Upper lobe of left lung (tissue), 6 donors: ENCODE results near the gene TSKU. TPM values are rescaled to one million over a fixed set of nuclear protein-coding genes. Genes with fewer than 3 reads are reported as not detected.

ENCODE experiments used
- ATAC-seq, 2 donors: fragments of 200-7000 bp; cut with Tn5 transposase; one replicate each; pipeline ENCODE4 v1.9.1; 2022; ENCODE audit warnings: mild to moderate bottlenecking in 2 of 2, moderate library complexity in 2 of 2; ENCODE audit not compliant: low FRiP score in 2 of 2
- DNase-seq, 2 donors: peaks; one replicate each; pipeline ENCODE4 v3.0.0-alpha.2; 2019 to 2020
- H3K27ac ChIP-seq, 4 donors: fragments of 200-600 bp; sonication (generic); one replicate each; pipeline ENCODE4 v1.5.1; 2016 to 2019
- H3K27me3 ChIP-seq, 4 donors: fragments of 200-600 bp; sonication (generic); one replicate each; pipeline ENCODE4 v1.5.1; 2017 to 2019
- H3K36me3 ChIP-seq, 4 donors: fragments of 200-600 bp; sonication (generic); one replicate each; pipeline ENCODE4 v1.5.1; 2016 to 2019
- H3K4me1 ChIP-seq, 4 donors: fragments of 200-600 bp; sonication (generic); one replicate each; pipeline ENCODE4 v1.5.1; 2018 to 2019
- H3K4me3 ChIP-seq, 4 donors: fragments of 200-600 bp; sonication (generic); one replicate each; pipeline ENCODE4 v1.5.1; 2017 to 2019; ENCODE audit warnings: mild to moderate bottlenecking in 2 of 4, moderate library complexity in 1 of 4
- H3K9me3 ChIP-seq, 4 donors: fragments of 200-600 bp; sonication (generic); one replicate each; pipeline ENCODE4 v1.5.1; 2018 to 2019
- EP300 ChIP-seq, 4 donors: sonication (generic); formaldehyde crosslinking; IDR thresholded peaks; one replicate each; pipeline ENCODE4 v1.5.1; 2017; ENCODE audit warnings: antibody characterized with exemption in 4 of 4, control low read depth in 2 of 4
- POLR2A ChIP-seq, 4 donors: fragments of 450-650 bp; IDR thresholded peaks; one replicate each; pipeline ENCODE4 v1.5.1; 2016 to 2017; ENCODE audit warnings: antibody characterized with exemption in 4 of 4, mild to moderate bottlenecking in 2 of 4
- POLR2AphosphoS5 ChIP-seq, 2 donors: sonication (generic); formaldehyde crosslinking; IDR thresholded peaks; one replicate each; pipeline ENCODE4 v1.5.1; 2017; ENCODE audit warnings: antibody characterized with exemption in 2 of 2
- WGBS, 2 donors: methylation state at CpG; one replicate each; pipeline ENCODE4 v1.1.5; 2017 to 2018; 5-methylcytosine and 5-hydroxymethylcytosine counted together
- total RNA-seq, 6 donors: library from RNA; depleted of rRNA in 4 of 6; stranded (reverse); fragments of >200 nt in 4 of 6; gene quantifications; one replicate each; pipeline versions ENCODE4 v1.1.0 to v1.2.1, GENCODE V29; 2016 to 2021
- TF ChIP-seq, protein P1 (sequence below), 6 experiments: fragments of 450-650 bp in 4 of 6; fragments of 200-600 bp in 2 of 6; sonication (generic) in 2 of 6; IDR thresholded peaks; one replicate each; pipeline ENCODE4 v1.5.1; 2016 to 2019; ENCODE audit warnings: antibody characterized with exemption in 6 of 6
- donor health status: DM: no; HTN: no; CAD: no; lungs with moderate emphysema.
- donor health status: DM: no; HTN: yes; CAD: no; lungs with severe emphysema.

Gene TSKU
- total RNA-seq, 6 donors from 2014 or later = 2.1 to 19.8 (median 9.5) TPM

- peaks cover 0 to 6% (median 2%) of the 10 kb centered on the region in 4 donors for H3K36me3 ChIP-seq
- TF ChIP-seq POLR2AphosphoS5 (IDR thresholded peaks at IDR 0.05) = no peak
- no peak for TF ChIP-seq EP300 (IDR thresholded peaks at IDR 0.05)
- TF ChIP-seq, protein P1, sequence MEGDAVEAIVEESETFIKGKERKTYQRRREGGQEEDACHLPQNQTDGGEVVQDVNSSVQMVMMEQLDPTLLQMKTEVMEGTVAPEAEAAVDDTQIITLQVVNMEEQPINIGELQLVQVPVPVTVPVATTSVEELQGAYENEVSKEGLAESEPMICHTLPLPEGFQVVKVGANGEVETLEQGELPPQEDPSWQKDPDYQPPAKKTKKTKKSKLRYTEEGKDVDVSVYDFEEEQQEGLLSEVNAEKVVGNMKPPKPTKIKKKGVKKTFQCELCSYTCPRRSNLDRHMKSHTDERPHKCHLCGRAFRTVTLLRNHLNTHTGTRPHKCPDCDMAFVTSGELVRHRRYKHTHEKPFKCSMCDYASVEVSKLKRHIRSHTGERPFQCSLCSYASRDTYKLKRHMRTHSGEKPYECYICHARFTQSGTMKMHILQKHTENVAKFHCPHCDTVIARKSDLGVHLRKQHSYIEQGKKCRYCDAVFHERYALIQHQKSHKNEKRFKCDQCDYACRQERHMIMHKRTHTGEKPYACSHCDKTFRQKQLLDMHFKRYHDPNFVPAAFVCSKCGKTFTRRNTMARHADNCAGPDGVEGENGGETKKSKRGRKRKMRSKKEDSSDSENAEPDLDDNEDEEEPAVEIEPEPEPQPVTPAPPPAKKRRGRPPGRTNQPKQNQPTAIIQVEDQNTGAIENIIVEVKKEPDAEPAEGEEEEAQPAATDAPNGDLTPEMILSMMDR (IDR thresholded peaks at IDR 0.05) = no peak
- no peak for TF ChIP-seq POLR2A (IDR thresholded peaks at IDR 0.05)
- DNase-seq = peak in 1 of 2 donors; percentile 19
- 92 to 96% methylated on average over 5 of the region's 5 CpGs for WGBS, 2 donors
- ATAC-seq = no peak
- H3K4me3 ChIP-seq = no peak overlapping the region
- no peaks in the 10 kb centered on the region for H3K27me3 ChIP-seq
- H3K4me1 ChIP-seq = peaks cover 34 to 41% (median 41%) of the 10 kb centered on the region in 4 donors
- no peaks in the 10 kb centered on the region for H3K9me3 ChIP-seq
- H3K27ac ChIP-seq = peak overlapping the region in 3 of 4 donors; percentile 53 to 77 (median 72)
Measured at GRCh38 chr11:76798202-76798581, 15.0 kb downstream of the TSKU start.

GRCh38 chr11:76798671-76799065, 15.5 kb downstream of the TSKU start:
- DNase-seq = peak in 1 of 2 donors; percentile 46
- Histone ChIP-seq H3K4me1 (peaks cover 35 to 41% (median 38%) of the 10 kb centered on the region in 4 donors), H3K4me3 (peak overlapping the region in 3 of 4 donors; percentile 20 to 45 (median 39)), H3K9me3 (no peaks in the 10 kb centered on the region), H3K27me3 (no peaks in the 10 kb centered on the region), H3K27ac (peak overlapping the region in 3 of 4 donors; percentile 53 to 77 (median 72)), H3K36me3 (peaks cover 0 to 6% (median 2%) of the 10 kb centered on the region in 4 donors)
- 66 to 69% methylated on average over 9 of the region's 9 CpGs for WGBS, 2 donors
- TF ChIP-seq POLR2A (IDR thresholded peaks at IDR 0.05) (no peak), POLR2AphosphoS5 (IDR thresholded peaks at IDR 0.05) (no peak)
- ATAC-seq = no peak

DNA sequence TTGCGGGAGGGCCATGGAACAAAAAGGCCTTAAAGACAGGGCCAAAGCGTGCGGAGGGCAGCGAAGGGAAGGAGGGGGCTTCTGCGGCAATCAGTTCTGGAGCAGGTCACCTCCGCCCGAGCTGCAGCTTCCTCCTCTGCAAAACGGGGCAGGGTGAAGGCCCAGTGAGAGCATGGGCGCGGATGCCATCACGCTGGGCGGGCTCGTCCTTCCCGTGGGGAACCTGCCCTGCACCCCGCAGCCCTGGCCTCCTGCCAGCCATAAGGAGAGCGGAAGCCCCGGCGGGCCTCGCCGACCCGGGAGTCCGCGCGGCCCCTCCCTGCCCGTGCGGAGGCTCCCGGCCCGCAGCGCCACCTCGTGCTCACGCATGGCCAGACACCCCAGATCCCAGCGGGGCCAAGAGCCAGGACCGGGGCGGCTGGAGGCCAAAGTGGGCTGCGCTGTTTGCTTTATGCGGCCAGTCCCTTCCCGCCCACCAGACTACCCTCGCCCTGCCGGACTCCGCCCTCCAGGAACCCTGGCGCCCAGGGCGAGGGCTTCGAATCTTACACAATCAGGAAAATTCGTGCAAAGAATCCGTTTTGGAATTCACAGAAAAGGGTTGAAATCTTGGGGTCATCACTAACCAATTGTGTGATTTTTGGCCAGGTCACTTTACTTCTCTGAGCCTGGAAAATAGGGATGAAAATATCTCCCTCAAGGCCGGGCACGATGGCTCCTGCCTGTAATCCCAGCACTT, 16.1 kb downstream of the TSKU start:
- Histone ChIP-seq H3K36me3 (peaks cover 0 to 6% (median 2%) of the 10 kb centered on the region in 4 donors), H3K4me1 (peaks cover 32 to 43% (median 35%) of the 10 kb centered on the region in 4 donors), H3K9me3 (no peaks in the 10 kb centered on the region), H3K27me3 (no peaks in the 10 kb centered on the region), H3K27ac (peak overlapping the region in 3 of 4 donors; percentile 53 to 77 (median 72)), H3K4me3 (peak overlapping the region in 3 of 4 donors; percentile 20 to 45 (median 39))
- DNase-seq (peak; percentile 87 to 97), ATAC-seq (peak; percentile 87 to 94)
- WGBS, 2 donors = 8 to 14% methylated on average over 17 to 23 of the region's 47 CpGs
- no peak for TF ChIP-seq POLR2A (IDR thresholded peaks at IDR 0.05)
- no peak for TF ChIP-seq EP300 (IDR thresholded peaks at IDR 0.05)
- TF ChIP-seq POLR2AphosphoS5 (IDR thresholded peaks at IDR 0.05) = peak; percentile 37 to 40
- TF ChIP-seq, protein P1 (IDR thresholded peaks at IDR 0.05) = peak; percentile 93 to 98 (median 98)

DNA sequence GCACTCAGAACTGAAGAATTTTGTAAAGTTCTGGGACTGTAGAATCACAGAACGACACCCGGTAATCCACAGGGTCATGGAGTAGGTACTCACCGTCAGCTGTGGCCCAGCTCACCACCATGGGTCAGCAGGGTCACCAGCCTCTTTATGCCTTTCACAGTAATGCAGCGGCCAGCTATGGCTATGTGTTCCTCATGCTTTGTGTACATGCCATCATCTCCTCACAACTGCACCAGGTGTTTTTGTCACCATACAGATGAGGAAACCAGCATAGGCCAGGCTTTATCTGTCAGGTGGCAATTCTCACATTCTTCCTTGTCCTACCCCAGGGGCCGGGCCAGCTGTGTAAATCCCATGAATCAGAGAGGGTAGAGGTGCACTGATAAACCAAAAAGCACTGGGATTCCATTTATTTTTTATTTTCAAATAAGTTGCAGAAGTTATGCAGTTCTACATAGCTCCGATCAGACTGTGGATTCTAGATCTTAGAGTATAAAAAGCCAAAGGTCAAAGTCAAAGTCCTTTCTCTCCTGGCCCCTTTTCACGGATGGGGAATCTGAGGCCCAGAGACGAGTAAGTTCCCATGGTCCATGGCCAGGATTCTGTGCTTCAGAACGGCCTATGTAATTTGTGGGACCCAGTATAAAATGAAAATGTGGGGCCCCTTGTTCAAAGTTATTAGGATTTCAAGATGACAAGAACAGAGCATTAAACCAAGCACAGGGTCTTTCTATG, 17.5 kb downstream of the TSKU start:
- 93 to 98% methylated on average over 8 to 9 of the region's 9 CpGs for WGBS, 2 donors
- DNase-seq (peak in 1 of 2 donors; percentile 18), ATAC-seq (no peak)
- Histone ChIP-seq H3K4me3 (no peak overlapping the region), H3K27me3 (no peaks in the 10 kb centered on the region), H3K36me3 (peaks cover 0 to 6% (median 2%) of the 10 kb centered on the region in 4 donors), H3K4me1 (peaks cover 35 to 44% (median 43%) of the 10 kb centered on the region in 4 donors), H3K9me3 (no peaks in the 10 kb centered on the region), H3K27ac (peak overlapping the region in 1 of 4 donors; percentile 12)
- no peak for TF ChIP-seq EP300 (IDR thresholded peaks at IDR 0.05)
- no peak for TF ChIP-seq POLR2A (IDR thresholded peaks at IDR 0.05)
- TF ChIP-seq, protein P1 (IDR thresholded peaks at IDR 0.05) = no peak
- no peak for TF ChIP-seq POLR2AphosphoS5 (IDR thresholded peaks at IDR 0.05)

DNA sequence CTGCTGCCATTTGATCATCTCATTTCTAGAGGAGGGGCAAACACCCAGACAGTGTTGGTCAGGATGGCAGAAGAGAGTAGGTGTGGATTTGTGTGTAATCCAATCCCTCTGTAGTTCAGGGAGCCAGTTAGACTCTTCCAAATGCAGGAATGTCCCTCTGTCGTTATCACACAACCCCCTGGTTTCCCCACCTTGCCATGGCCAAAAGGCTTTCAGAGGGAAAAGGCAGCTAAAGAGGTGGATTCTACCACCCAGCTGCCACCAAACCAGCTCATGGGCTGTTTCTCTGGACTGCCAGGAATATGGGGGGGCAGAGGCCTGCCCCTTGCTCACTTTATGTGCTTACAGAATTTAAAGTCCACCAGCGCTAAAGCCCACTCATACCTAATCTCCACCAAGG, 18.1 kb downstream of the TSKU start:
- DNase-seq (no peak), ATAC-seq (no peak)
- TF ChIP-seq POLR2A (IDR thresholded peaks at IDR 0.05) (no peak), EP300 (IDR thresholded peaks at IDR 0.05) (no peak), POLR2AphosphoS5 (IDR thresholded peaks at IDR 0.05) (no peak)
- TF ChIP-seq, protein P1 (IDR thresholded peaks at IDR 0.05) = no peak
- Histone ChIP-seq H3K4me3 (no peak overlapping the region), H3K27me3 (no peaks in the 10 kb centered on the region), H3K27ac (peak overlapping the region in 1 of 4 donors; percentile 12), H3K36me3 (peaks cover 0 to under 1% (median under 1%) of the 10 kb centered on the region in 4 donors), H3K4me1 (peaks cover 35 to 49% (median 44%) of the 10 kb centered on the region in 4 donors), H3K9me3 (no peaks in the 10 kb centered on the region)
- 85 to 93% methylated on average over 1 to 2 of the region's 2 CpGs for WGBS, 2 donors
